Esophagus muscularis mucosa (tissue), 4 donors: Measurements from ENCODE around the gene ANKRD11.

ENCODE experiments used
- CTCF ChIP-seq, 3 experiments: fragments of 200-600 bp in 2 of 3; fragments of 450-650 bp in 1 of 3; sonication (generic) in 2 of 3; IDR thresholded peaks; one replicate each; pipeline ENCODE4 v1.5.1; 2017 to 2019; ENCODE audit warnings: antibody characterized with exemption in 3 of 3, mild to moderate bottlenecking in 2 of 3, moderate library complexity in 1 of 3
- EP300 ChIP-seq: sonication (generic); formaldehyde crosslinking; IDR thresholded peaks from one replicate; pipeline ENCODE4 v1.6.1; 2017; ENCODE audit warnings: antibody characterized with exemption
- POLR2A ChIP-seq: fragments of 450-650 bp; IDR thresholded peaks from one replicate; pipeline ENCODE4 v1.6.1; 2017; ENCODE audit warnings: antibody characterized with exemption, moderate library complexity, mild to moderate bottlenecking, low read depth
- POLR2AphosphoS5 ChIP-seq, 2 donors: sonication (generic); formaldehyde crosslinking; IDR thresholded peaks; one replicate each; pipeline ENCODE4 v1.6.1; 2017; ENCODE audit warnings: antibody characterized with exemption in 2 of 2

GRCh38 chr16:89507214-89507833 is 17.0 kb upstream of the ANKRD11 start:
- TF ChIP-seq CTCF (IDR thresholded peaks at IDR 0.05) (no peak), EP300 (no peak), POLR2AphosphoS5 (IDR thresholded peaks at IDR 0.05) (no peak), POLR2A (no peak)
